Skeletal muscle tissue (tissue), 4 donors: ENCODE measurements around the gene SIGLEC14. TPM values are rescaled to one million over a fixed set of nuclear protein-coding genes. Genes with fewer than 3 reads are reported as not detected.

Experiments used
- H3K27ac ChIP-seq: one replicate; pipeline ENCODE4 v1.7.0; 2013; ENCODE audit warnings: mild to moderate bottlenecking, low read depth, low read length, inconsistent platforms
- H3K27me3 ChIP-seq, 3 donors: one replicate each; pipeline ENCODE4 v1.7.0; 2013; ENCODE audit warnings: low read length in 3 of 3; ENCODE audit not compliant: control insufficient read depth in 3 of 3, insufficient read depth in 3 of 3
- H3K36me3 ChIP-seq, 3 donors: one replicate each; pipeline ENCODE4 v1.7.0; 2013; ENCODE audit warnings: low read length in 3 of 3; ENCODE audit not compliant: control insufficient read depth in 3 of 3, insufficient read depth in 3 of 3
- H3K4me1 ChIP-seq, 3 donors: one replicate each; pipeline ENCODE4 v1.7.0; 2013; ENCODE audit warnings: low read length in 3 of 3, mild to moderate bottlenecking in 3 of 3; ENCODE audit not compliant: control insufficient read depth in 3 of 3, insufficient read depth in 3 of 3
- H3K4me3 ChIP-seq, 3 donors: one replicate each; pipeline ENCODE4 v1.7.0; 2013; ENCODE audit warnings: low read length in 3 of 3
- H3K9ac ChIP-seq, 3 donors: one replicate each; pipeline ENCODE4 v1.7.0; 2013; ENCODE audit warnings: low read length in 3 of 3, mild to moderate bottlenecking in 3 of 3, moderate library complexity in 2 of 3, low read depth in 1 of 3
- H3K9me3 ChIP-seq, 3 donors: one replicate each; pipeline ENCODE4 v1.7.0; 2013; ENCODE audit warnings: low read length in 3 of 3; ENCODE audit not compliant: control insufficient read depth in 3 of 3
- total RNA-seq: library from RNA; depleted of rRNA; stranded (reverse); fragments of >200 nt; gene quantifications from one replicate; pipeline ENCODE4 v1.2.3, GENCODE V29; 2014
- donor health status: Osteomylitis.

SIGLEC14 gene
- total RNA-seq, 1 donor from 2014 or later, result not detected

DNA sequence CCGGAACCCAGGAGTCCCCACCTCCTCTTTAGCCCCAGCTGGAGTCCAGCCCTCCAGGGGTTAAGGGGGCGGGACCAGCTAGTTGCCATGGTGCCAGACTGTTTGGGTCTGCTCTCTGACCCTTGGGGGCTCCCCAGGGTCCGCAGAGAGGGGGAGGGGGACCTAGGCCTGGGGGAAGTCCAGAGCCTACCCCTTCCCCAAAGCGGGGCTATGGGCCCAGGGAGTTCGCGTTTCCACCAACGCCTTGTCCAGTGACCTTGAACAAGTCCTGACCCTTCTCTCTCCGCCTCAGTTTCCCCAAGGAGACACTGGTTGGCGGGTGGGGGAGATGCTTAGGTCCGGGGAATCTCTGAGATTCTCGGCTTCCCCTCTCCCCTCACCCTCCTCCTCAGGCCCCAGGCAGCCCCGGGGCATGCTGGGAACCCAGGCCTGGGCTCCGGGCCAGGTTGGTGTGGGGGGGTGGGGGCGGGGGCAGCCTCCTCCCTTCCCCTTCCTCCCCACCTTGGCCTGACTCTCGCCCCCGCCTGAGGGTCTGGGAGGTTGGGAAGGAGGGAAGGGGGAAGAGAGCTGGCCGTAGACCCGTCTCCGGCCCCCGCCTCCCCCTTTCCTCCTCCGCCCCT is 43.9 kb upstream of the SIGLEC14 start:
- H3K4me1 ChIP-seq, result peaks cover 8 to 23% (median 17%) of the 10 kb centered on the region in 3 donors
- peaks cover 3 to 11% (median 8%) of the 10 kb centered on the region in 3 donors for H3K27me3 ChIP-seq
- H3K9me3 ChIP-seq, result no peaks in the 10 kb centered on the region
- peak overlapping the region; percentile 75 to 88 (median 80) for H3K4me3 ChIP-seq
- H3K27ac ChIP-seq, result peak overlapping the region; percentile 85
- H3K9ac ChIP-seq, result peak overlapping the region; percentile 77 to 80 (median 80)
- H3K36me3 ChIP-seq, result peaks cover 3 to 9% (median 6%) of the 10 kb centered on the region in 3 donors

- Histone ChIP-seq H3K36me3 (peaks cover 3 to 6% (median 4%) of the 10 kb centered on the region in 3 donors), H3K27me3 (peaks cover 3 to 11% (median 8%) of the 10 kb centered on the region in 3 donors), H3K27ac (peak overlapping the region; percentile 85), H3K9me3 (no peaks in the 10 kb centered on the region), H3K4me3 (peak overlapping the region; percentile 75 to 88 (median 80)), H3K9ac (peak overlapping the region; percentile 80 to 82 (median 80)), H3K4me1 (peaks cover 8 to 23% (median 17%) of the 10 kb centered on the region in 3 donors)
Observed at GRCh38 chr19:51689751-51690453, 43.3 kb upstream of the SIGLEC14 start.

GRCh38 chr19:51688671-51689571 is 42.3 kb upstream of the SIGLEC14 start:
- Histone ChIP-seq H3K4me1 (peaks cover 8 to 23% (median 15%) of the 10 kb centered on the region in 3 donors), H3K9me3 (no peaks in the 10 kb centered on the region), H3K9ac (peak overlapping the region; percentile 60 to 70 (median 65)), H3K4me3 (peak overlapping the region; percentile 77 to 88 (median 80)), H3K27me3 (peaks cover 3 to 11% (median 8%) of the 10 kb centered on the region in 3 donors), H3K27ac (peak overlapping the region; percentile 85), H3K36me3 (no peaks in the 10 kb centered on the region)

DNA sequence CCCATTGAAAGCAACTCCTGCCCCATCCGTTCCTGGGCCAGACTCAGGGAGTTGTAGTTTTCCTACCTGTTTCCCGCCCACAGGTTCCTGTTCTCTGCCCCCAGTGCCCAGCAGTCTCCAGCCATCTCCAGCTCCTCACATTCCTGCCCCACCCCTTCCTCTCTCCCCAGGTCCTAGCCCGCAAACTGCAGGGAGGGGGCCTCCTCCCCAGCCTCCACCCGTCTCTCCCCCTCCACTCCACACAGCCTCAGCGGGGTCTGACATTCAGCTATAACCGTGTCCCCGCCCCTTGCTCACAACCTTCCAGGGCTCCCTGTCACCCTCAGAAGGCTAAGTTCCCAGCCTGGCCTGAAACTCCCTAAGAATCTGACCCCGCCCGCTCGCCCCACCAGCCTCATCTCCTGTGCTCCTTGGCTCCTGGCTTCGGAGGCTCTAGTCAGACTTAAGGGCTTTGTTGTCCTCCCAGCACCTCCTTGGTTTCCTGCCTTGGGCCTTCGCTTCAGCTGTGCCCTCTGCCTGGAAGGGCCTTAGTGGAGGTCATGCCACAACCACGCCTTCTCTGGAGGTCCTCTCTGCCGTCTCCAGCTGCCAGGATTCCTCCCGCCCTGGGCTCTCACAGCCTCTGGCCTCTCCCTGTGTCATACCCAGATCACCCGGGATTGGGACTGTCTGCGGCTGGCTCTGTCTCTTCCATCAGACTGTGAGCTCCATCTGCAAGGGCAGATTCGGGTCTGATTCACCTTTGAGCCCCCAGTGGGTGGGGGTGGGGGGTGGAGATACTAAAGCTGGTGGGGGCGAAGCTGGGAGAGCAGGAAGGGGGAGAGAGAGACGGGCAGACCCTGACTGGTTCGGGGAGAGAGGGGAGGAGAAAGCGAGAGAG is 41.4 kb upstream of the SIGLEC14 start:
- Histone ChIP-seq H3K27ac (peak overlapping the region; percentile 84), H3K9ac (peak overlapping the region; percentile 60 to 65 (median 61)), H3K27me3 (peaks cover 3 to 11% (median 8%) of the 10 kb centered on the region in 3 donors), H3K4me3 (peak overlapping the region; percentile 74 to 85 (median 77)), H3K4me1 (peaks cover 8 to 23% (median 12%) of the 10 kb centered on the region in 3 donors), H3K9me3 (no peaks in the 10 kb centered on the region), H3K36me3 (no peaks in the 10 kb centered on the region)

DNA sequence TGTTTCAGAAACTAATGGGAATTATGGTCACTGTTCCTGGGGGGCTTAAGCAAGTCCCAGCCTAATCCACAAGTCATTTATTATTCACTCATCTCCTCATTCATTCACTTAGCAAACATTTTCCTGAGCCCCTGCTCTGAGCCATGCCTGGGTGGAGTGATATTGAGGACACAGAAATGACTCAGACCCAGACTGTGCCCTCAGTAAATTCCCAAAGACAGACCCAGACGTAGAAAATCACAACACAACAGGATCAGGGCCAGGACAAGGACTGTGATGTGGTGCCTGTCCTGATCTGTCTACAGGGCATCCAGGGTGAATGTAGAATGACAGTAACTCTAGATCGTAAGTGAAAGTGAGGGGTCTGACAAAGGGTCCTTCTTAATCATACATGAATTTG is 39.5 kb upstream of the SIGLEC14 start:
- Histone ChIP-seq H3K9me3 (no peaks in the 10 kb centered on the region), H3K27ac (no peak overlapping the region), H3K36me3 (no peaks in the 10 kb centered on the region), H3K9ac (no peak overlapping the region), H3K4me1 (peaks cover 7 to 14% (median 8%) of the 10 kb centered on the region in 3 donors), H3K4me3 (no peak overlapping the region), H3K27me3 (peaks cover 3 to 11% (median 8%) of the 10 kb centered on the region in 3 donors)

- Histone ChIP-seq H3K27me3 (no peaks in the 10 kb centered on the region), H3K27ac (no peak overlapping the region)
Observed at GRCh38 chr19:51681286-51681941, 34.8 kb upstream of the SIGLEC14 start.

DNA sequence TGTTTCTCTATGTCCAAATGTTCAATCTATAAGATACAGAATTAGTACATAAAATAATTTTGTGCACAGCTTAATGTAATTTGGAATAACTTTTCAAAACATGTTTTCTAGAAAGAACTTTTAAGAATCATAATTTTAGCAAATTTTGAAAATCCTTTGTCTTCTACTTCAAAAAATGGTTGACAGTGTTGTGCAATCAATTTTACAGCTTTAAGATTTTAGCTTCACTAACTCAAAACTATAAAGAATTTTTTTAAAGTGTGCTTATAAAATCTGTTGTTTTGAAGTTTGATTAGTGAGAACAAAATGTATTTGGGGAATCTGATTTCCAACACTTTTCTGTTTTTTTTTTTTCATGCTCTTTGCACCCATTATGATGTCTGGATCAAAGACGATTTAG is 33.8 kb upstream of the SIGLEC14 start:
- no peak overlapping the region for H3K4me3 ChIP-seq
- no peaks in the 10 kb centered on the region for H3K27me3 ChIP-seq
- no peaks in the 10 kb centered on the region for H3K36me3 ChIP-seq
- H3K9me3 ChIP-seq, result no peaks in the 10 kb centered on the region
- H3K9ac ChIP-seq, result no peak overlapping the region
- no peak overlapping the region for H3K27ac ChIP-seq
- H3K4me1 ChIP-seq, result no peaks in the 10 kb centered on the region

More at GRCh38 chr19:51681286-51681941, 34.8 kb upstream of the SIGLEC14 start:
- Histone ChIP-seq H3K9ac (no peak overlapping the region), H3K4me3 (no peak overlapping the region), H3K9me3 (no peaks in the 10 kb centered on the region), H3K36me3 (no peaks in the 10 kb centered on the region), H3K4me1 (no peaks in the 10 kb centered on the region)

GRCh38 chr19:51676566-51677083 is 30.0 kb upstream of the SIGLEC14 start:
- no peaks in the 10 kb centered on the region for H3K9me3 ChIP-seq
- no peak overlapping the region for H3K4me3 ChIP-seq
- H3K4me1 ChIP-seq, result no peaks in the 10 kb centered on the region
- H3K9ac ChIP-seq, result no peak overlapping the region
- H3K36me3 ChIP-seq, result no peaks in the 10 kb centered on the region
- no peak overlapping the region for H3K27ac ChIP-seq
- H3K27me3 ChIP-seq, result no peaks in the 10 kb centered on the region
